HG02798 (cell line): ENCODE data around the gene CALM3.
"Not testable (repeated sequence)": the region's sequence is repeated elsewhere in the genome, so short reads cannot be mapped to it uniquely, and the experiment has no call there.

ENCODE experiments used
- ATAC-seq: cut with Tn5 transposase; IDR thresholded peaks from one replicate; pipeline ENCODE4 v1.9.1; 2021; ENCODE audit warnings: mild to moderate bottlenecking; ENCODE audit not compliant: unreplicated experiment, poor library complexity

CALM3 gene

GRCh38 chr19:46601318-46602224 lies at the start of gene CALM3:
CALM3 (plus strand) TSS chr19:46601330; CDS start chr19:46601435, 105 bp downstream.
- no peak for ATAC-seq

DNA sequence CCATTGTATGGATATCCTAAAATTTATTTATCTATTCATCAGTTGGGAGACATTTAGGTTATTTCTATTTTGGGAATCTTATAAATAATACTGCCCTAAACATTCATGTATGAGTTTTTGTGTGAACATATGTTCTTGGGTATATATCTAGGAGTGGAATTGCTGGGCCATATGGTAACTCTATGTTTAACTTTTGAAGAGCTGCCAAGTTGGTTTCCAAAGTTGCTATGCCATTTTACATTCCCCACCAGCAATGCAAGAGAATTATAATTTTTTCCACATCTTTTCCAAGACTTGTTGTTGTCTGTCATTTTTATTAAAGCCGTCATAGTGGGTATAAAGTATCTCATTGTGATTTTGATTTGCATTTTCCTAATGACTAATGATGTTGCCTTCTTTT lies 48.2 kb upstream of the CALM3 start:
- ATAC-seq = no peak

DNA sequence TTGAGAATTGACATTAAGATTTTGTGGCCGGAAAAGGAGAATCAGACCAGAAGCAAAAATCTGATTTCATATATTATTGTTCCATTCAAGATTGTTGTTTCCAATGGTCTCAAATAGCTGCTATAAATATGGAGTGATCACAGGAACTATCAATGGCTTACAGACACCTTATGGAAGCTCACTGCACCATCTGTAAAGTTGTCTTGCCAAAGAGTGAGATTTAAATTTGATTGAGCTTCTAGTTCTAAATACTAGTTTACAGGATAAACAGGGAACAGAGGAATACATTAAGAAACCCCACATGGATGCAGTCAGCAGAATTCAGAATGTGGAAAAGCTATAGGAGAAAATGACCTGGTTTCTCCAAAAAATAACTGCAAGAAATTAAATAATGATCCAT lies 47.0 kb upstream of the CALM3 start:
- no peak for ATAC-seq

DNA sequence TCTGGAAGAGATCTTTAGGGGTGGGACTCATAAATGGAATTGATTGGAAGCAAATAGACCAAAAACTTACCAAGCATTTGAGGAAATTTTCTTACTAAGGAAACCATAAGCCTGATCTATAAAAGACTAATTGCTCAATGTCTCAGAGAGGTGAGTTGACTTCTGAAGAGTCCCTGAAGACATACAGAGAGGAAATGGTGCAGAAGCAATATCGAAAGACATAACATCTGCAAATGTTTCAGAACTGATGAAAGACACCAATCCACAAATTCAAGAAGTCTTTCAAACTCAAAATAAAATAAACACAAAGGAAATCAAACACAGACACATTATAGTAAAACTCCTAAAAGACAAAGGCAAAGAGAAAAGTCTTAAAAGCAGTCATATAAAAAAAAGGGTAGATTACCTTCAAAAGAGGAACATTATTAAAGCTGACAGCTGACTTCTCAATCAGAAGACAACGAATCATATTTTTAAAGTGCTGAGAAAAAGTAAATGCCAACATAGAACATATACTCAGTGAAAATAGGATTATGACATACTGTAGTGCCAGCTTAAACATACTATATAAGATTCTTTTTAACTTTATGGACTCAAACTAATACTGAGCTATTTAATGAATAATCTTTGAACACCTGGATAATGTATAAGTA lies 45.4 kb upstream of the CALM3 start:
- ATAC-seq = no peak

DNA sequence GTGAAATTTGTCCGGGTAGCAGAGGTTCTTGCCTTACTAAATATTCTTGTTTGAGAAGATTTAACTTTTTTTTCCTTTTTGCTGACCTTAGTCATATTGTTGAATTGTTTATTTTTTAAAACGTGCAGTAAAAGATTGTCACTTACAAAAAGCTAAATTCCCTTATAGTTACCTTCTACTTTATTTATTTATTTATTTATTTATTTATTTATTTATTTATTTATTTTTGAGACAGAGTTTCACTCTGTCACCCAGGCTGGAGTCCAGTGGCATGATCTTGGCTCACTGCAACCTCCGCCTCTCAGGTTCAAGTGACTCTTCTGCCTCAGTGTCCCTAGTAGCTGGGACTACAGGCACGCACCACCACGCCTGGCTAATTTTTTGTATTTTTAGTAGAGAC lies 44.7 kb upstream of the CALM3 start:
- not testable (repeated sequence) for ATAC-seq

GRCh38 chr19:46559203-46559602 lies 41.9 kb upstream of the CALM3 start:
- no peak for ATAC-seq

DNA sequence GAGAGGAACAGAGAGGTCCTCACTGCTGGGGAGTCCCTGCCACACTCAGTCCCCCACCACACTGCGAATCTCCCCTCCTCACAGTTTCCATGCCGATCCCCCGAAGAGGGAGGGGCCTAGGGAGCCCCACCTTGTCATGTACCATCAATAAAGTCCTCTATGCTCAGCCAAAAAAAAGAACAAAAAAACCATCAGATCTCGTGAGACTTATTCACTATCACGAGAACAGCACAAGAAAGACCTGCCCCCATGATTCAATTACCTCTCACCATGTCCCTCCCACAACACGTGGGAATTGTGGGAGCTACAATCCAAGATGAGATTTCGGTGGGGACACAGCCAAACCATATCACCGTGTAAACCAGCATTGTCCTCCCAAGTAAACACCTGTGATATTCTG lies 41.5 kb upstream of the CALM3 start:
- ATAC-seq = not testable (repeated sequence)

- ATAC-seq = no peak
These were observed 36.4 kb upstream of the CALM3 start for GRCh38 chr19:46564701-46565100.

GRCh38 chr19:46571495-46571894 lies 29.6 kb upstream of the CALM3 start:
- ATAC-seq = no peak

GRCh38 chr19:46573679-46574498 lies 27.2 kb upstream of the CALM3 start:
- no peak for ATAC-seq

DNA sequence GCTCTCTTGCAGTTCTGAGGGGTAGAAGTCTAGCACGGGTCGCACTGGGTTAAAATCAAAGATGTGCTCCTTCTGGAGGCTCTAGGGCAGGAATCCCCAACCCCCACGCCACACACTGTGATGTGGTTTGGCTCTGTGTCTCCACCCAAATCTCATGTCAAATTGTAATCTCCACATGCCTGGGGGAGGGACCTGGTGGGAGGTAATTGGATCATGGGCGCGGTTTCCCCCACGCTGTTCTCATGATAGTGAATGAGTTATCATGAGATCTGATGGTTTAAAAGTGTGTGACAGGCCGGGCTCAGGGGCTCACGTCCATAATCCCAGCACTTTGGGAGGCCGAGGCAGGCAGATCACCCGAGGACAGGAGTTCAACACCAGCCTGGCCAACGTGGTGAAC lies 26.6 kb upstream of the CALM3 start:
- no peak for ATAC-seq

- no peak for ATAC-seq
These were observed 22.7 kb upstream of the CALM3 start for GRCh38 chr19:46578450-46578849.

DNA sequence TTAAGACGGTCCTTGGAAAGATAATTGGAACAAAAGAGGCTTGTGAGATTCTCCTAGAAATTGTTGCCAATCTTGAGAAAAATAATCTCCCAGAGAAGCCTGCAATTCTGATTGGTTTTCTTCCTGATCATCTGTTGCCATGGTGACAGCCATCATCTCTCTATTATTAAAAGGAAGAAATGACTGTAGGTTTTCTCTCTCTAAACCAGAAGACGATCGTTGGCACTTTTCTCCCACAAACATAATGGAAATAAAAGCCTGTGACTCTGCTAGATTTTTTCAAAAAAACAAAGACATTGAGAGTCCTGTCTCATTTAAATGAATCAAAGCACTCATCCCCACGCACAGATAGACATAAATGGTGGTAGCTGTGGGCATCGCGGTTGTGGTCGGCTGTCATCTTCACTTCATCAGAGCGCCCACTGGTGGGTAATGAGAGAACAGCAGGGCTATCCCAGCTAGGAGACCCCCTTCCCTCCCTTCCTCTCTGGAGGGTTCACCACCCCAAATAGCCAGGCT lies 21.7 kb upstream of the CALM3 start:
- no peak for ATAC-seq

- ATAC-seq = no peak
These were observed 20.9 kb upstream of the CALM3 start for GRCh38 chr19:46580247-46580646.

DNA sequence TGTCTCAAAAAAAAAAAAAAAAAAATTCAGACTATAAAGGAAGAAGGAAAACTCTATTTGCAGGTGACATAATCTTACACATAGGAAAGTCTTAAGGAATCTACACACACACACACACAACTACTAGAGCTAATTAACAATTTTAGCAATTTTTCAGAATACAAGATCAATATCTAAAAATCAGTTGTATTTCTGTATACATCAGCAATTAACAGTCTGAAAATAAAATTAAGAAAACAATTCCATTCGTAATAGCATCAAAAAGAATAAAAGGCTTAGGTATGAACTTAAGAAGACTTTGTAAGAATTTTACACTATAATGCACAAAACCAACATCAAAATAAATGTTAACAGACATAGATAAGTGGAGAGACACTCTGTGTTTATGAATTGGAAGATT lies 15.6 kb upstream of the CALM3 start:
- ATAC-seq = no peak

GRCh38 chr19:46586294-46586693 lies 14.8 kb upstream of the CALM3 start:
- no peak for ATAC-seq

DNA sequence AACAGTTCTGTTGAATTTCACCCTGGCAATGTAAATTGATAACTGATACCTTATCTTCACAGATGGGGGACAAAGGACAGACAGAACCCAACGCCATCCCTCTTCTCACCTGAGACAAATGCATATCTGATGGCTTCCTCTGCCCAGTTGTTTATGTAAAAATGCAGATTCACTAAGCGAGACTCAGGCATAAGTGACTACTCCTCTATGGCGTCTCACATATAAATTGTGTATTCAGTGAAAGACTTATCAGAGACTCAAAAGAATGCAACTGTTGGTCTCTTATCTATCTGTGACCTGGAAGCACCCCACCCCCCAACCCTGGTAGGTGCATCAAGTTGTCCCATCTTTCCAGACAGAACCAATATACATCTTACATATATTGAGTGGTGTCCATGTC lies 13.3 kb upstream of the CALM3 start:
- ATAC-seq = no peak

DNA sequence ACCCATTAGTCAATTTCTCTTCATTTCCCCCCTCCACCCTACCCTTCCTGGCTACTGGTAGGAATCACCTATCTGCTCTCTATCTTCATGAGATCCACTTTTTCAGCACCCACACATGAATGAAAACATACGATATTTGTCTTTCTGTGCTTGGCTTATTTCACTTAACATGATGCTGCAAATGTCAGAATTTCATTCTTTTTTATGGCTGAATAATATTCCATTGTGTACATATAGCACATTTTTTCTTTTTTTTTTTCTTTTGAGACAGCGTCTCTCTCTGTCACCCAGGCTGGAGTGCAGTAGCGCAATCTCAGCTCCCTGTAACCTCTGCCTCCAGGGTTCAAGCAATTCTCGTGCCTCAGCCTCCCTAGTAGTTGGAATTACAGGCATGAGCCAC lies 9.9 kb upstream of the CALM3 start:
- no peak for ATAC-seq

DNA sequence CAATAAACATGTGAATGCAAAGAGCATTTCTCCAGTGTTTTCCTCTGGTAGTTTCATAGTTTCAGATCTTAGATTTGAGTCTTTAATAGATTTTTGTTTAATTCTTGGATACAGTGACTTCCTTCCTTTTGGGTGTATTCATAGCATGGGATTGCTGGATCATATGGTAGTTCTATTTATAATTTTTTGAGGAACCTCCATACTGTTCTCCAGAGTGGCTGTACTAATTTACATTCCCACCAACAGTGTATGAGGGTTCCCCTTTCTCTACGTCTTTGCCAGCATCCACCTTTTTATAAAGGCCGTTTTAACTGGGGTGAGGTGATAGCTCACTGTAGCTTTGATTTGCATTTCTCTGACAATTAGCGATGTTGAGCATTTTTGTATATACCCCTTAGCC lies 9.3 kb upstream of the CALM3 start:
- ATAC-seq = no peak

DNA sequence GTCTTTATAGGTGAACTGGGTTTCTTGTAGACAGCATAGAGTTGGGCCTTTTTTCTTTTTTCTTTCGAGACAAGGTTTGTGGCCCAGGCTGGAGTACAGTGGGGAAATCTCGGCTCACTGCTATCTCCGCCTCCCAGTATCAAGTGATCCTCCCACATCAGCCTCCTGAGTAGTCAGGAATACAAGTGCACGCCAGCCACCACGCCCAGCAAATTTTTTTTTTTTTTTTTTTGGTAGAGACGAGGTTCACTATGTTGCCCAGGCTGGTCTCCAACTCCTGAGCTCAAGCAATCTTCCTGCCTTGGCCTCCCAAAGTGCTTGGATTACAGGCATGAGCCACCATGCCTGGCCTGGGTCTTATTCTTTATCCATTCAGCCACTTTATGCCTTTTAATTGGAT lies 5.1 kb upstream of the CALM3 start:
- ATAC-seq = no peak
